ENCODE results near the gene PPP2R2D. TPM values are rescaled to one million over a fixed set of nuclear protein-coding genes. Genes with fewer than 3 reads are reported as not detected.

PPP2R2D gene
- total RNA-seq = 24.9 and 29.3 TPM in 2 replicates

GRCh38 chr10:131900350-131901152 lies at the start of gene PPP2R2D:
Gene PPP2R2D, plus strand, starts transcription at chr10:131901008. Its CDS starts 141 bp downstream, at chr10:131901149.

GRCh38 chr10:131981429-131982184 lies 80.8 kb downstream of the PPP2R2D start, which contains the start of gene BNIP3:
Gene BNIP3, minus strand, starts transcription at chr10:131981923. Its CDS starts 117 bp downstream, at chr10:131981806.

Other genes starting within 250 kb of the PPP2R2D start
- 70.6 and 89.7 TPM in 2 replicates for gene BNIP3, start 80.9 kb downstream of the PPP2R2D start, total RNA-seq
- under 0.01 TPM in 2 replicates for gene JAKMIP3, start 164.9 kb downstream of the PPP2R2D start, total RNA-seq

Data from placental pericyte (primary cell).